GM06990 (cell line): ENCODE measurements around the gene RHOBTB1.

Experiments used
- DNase-seq: peaks from one replicate; pipeline ENCODE4 v3.0.0-alpha.2; 2011; ENCODE audit not compliant: insufficient read length; ENCODE audit errors: extremely low read depth
- H3K27me3 ChIP-seq: replicated peaks from 2 replicates; pipeline ENCODE4 v1.6.0; 2011; ENCODE audit warnings: low read length; ENCODE audit not compliant: control insufficient read depth, insufficient read depth
- H3K36me3 ChIP-seq: 2 replicates; pipeline ENCODE4 v1.5.1; 2011; ENCODE audit warnings: low read length; ENCODE audit not compliant: control insufficient read depth, insufficient read depth
- H3K4me3 ChIP-seq: replicated peaks from 2 replicates; pipeline ENCODE4 v1.5.1; 2011; ENCODE audit warnings: low read depth, mild to moderate bottlenecking, control low read depth, low read length
- CTCF ChIP-seq: IDR thresholded peaks from 2 replicates; pipeline ENCODE4 v1.5.1; 2011; ENCODE audit warnings: low read length, control low read depth, mild to moderate bottlenecking, inconsistent platforms; ENCODE audit not compliant: insufficient read depth, poor library complexity, severe bottlenecking

RHOBTB1 gene

GRCh38 chr10:60968504-60968903 lies 24.5 kb upstream of the RHOBTB1 start:
- no peak for TF ChIP-seq CTCF
- no peak for DNase-seq
- Histone ChIP-seq H3K4me3 (no peak overlapping the region), H3K36me3 (no peaks in the 10 kb centered on the region), H3K27me3 (no peaks in the 10 kb centered on the region)

- no peak for TF ChIP-seq CTCF
- H3K27me3 ChIP-seq, result no peaks in the 10 kb centered on the region
- no peak for DNase-seq
- no peak overlapping the region for H3K4me3 ChIP-seq
- no peaks in the 10 kb centered on the region for H3K36me3 ChIP-seq
Measured at GRCh38 chr10:60967854-60968484, 24.0 kb upstream of the RHOBTB1 start.

- Histone ChIP-seq H3K36me3 (no peaks in the 10 kb centered on the region), H3K4me3 (no peak overlapping the region), H3K27me3 (no peaks in the 10 kb centered on the region)
- DNase-seq, result no peak
- no peak for TF ChIP-seq CTCF
Measured at GRCh38 chr10:60967260-60967659, 23.3 kb upstream of the RHOBTB1 start.

- Histone ChIP-seq H3K36me3 (no peaks in the 10 kb centered on the region), H3K27me3 (no peaks in the 10 kb centered on the region), H3K4me3 (no peak overlapping the region)
- DNase-seq, result no peak
- no peak for TF ChIP-seq CTCF
Measured at GRCh38 chr10:60965696-60966095, 21.7 kb upstream of the RHOBTB1 start.

- H3K27me3 ChIP-seq, result no peaks in the 10 kb centered on the region
- peak; percentile 67 for TF ChIP-seq CTCF
- no peaks in the 10 kb centered on the region for H3K36me3 ChIP-seq
- no peak overlapping the region for H3K4me3 ChIP-seq
- DNase-seq, result no peak
Measured at GRCh38 chr10:60964257-60965235, 20.6 kb upstream of the RHOBTB1 start.
